LHCN-M2 (cell line): ENCODE results near the gene RPS3. TPM values are rescaled to one million over a fixed set of nuclear protein-coding genes. Genes with fewer than 3 reads are reported as not detected.

Experiments used
- DNase-seq: peaks from one replicate; pipeline ENCODE4 v3.0.0-alpha.2; 2012; ENCODE audit warnings: low read depth
- total RNA-seq: library from RNA; depleted of rRNA; stranded (reverse); fragments of >200 nt; gene quantifications from 2 replicates; pipeline ENCODE4 v1.2.3, GENCODE V29; 2014

RPS3 gene
- total RNA-seq, 1 experiment from 2014 or later = 996 TPM

- DNase-seq = peak; percentile 75
Observed at GRCh38 chr11:75413864-75414263, 14.5 kb downstream of the RPS3 start.

GRCh38 chr11:75420224-75421034 lies 21.1 kb downstream of the RPS3 start:
- no peak for DNase-seq

- DNase-seq = no peak
Observed at GRCh38 chr11:75421035-75421602, 21.8 kb downstream of the RPS3 start.

DNA sequence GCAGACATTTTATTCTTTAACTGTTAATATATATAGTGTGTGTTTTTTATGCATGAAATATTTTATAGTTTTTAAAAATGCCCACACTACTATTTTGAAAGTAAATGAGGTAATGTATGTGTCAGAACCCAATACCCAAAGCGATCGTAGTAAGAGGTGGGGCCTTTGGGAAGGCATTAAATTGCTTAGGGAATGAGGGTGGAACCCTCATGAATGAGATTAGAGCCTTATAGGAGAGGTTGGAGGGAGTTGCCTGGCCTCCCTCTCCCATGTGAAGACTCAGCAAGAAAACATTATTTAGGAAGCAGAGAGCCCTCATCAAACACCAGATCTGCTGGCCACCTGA lies 22.6 kb downstream of the RPS3 start:
- no peak for DNase-seq

GRCh38 chr11:75422248-75423231 lies 23.2 kb downstream of the RPS3 start:
- no peak for DNase-seq

DNA sequence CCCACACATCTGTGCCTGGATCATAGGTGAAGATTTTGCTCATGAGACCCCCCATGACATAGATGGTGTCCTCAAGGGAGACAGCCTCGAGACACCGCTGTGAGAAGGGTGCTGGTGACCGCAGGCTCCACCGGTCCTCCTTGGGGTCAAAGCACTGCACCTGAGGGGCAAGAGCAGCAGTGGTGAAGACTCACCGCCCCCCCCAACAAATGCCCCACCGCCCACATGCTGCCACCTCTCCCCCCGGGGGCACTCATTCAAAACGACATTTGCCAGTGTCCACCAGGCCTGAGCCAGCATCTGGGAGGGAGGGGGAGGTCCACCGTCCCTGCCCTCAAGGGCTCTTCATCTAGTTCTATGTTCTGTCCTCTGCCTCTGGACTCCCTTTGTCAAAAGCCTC lies 24.4 kb downstream of the RPS3 start:
- DNase-seq = no peak

DNA sequence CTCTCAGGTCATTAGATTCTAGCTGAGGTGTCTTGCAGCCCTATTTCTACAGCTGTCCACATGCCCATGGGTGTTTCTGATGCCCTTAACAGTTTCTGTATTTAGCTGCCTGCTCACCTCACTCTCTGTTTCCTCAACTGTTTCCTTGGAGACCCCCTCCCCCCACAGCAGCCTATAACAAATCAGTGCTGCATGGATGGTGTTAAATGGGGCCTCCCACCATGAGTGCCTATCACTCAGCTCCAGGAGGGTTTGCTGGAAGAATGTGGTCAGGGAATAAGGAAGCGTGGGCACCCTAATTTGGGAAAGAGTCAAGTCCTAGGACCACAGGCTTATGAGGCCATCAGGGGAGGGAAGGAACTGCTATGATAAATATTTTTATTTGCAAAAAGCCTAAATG lies 25.1 kb downstream of the RPS3 start:
- peak; percentile 67 for DNase-seq

- DNase-seq = no peak
Observed at GRCh38 chr11:75425422-75425821, 26.1 kb downstream of the RPS3 start.

GRCh38 chr11:75426720-75427086 lies 27.4 kb downstream of the RPS3 start:
- DNase-seq = no peak

GRCh38 chr11:75427181-75427580 lies 27.9 kb downstream of the RPS3 start:
- no peak for DNase-seq

- peak; percentile 91 for DNase-seq
Observed at GRCh38 chr11:75428281-75428724, 29.0 kb downstream of the RPS3 start.

DNA sequence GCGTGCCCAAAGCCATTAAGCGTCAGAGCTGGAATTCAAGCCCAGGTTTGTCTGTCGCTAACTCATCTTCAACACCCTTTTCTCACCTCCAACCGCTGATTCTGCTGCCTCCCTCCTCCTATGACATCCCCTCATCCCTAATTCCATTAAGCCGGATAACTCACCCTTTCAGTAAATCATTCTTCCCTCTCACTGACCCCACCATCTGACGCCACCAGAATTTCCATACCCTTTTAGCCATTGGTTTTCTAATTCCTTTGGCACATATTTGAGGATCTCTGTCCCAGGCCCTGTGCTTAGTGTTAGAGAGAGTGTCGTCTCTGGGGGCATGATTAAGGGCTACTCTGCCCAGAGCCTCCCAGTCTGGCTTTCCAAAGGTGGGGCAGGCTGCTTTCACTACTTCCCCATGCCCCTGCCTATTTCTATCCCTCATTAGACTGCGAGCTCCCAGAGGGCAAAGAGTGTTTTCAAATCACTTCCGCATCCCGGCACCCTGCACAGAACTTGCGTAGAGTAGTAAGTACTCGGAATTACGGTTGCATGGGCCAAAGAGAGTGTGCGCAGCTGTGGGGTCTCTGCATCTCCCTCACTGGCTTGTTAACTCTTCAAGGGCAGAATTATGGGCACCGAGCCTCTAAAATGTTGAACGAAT lies 29.8 kb downstream of the RPS3 start:
- no peak for DNase-seq

GRCh38 chr11:75429641-75429901 lies 30.3 kb downstream of the RPS3 start:
- DNase-seq = no peak

- peak; percentile 59 for DNase-seq
Observed at GRCh38 chr11:75429902-75430713, 30.8 kb downstream of the RPS3 start.

- DNase-seq = no peak
Observed at GRCh38 chr11:75430714-75431532, 31.6 kb downstream of the RPS3 start.

DNA sequence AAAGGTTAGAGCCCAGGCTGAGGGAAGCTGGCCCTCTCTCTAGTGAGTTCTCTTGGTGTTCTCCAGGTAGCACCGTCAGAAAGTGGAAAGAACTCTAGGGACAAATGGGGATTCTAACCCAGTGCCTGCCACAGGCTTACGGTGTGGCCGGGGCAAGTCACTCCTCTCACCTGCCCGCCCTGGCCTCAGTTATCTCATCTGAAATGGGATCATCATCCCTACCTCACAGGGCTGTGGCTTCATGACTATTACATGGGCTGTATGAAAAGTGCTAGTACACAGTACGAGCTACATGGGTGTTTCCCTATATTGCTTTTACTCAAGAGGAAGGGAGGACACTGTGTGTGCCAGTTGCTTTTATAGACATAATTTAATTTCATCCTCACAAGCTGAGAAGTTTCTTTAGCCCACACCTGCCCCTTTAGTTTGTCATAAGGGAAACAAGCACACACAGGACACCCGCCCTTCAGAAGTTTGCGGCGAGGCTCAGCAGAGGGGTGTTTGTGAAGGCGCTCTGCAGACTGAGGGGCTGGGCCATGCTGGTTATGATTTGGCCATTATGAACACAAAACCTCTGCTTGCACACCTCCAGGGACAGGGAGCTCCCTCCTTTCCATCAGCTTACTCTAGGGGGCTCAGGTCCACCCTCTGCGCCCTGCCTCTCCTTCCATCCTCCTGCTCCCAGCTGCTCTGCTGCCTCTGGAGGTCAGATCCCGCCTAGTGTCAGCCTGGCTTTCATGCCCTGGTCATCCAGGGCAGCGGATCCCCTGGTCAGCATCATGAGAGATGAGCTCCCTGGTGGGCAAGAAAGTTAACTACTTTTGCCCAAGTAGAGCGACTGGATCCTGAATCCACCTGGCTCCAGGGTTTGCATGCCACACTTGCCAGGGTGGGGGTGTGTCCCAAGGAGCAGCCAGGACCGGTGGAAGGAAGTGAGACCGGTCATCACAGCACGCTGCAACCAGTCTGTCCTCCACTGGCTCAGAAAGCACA lies 32.5 kb downstream of the RPS3 start:
- DNase-seq = peak; percentile 26

GRCh38 chr11:75432911-75433321 lies 33.6 kb downstream of the RPS3 start, which contains the start of gene KLHL35:
TSS of gene KLHL35 (minus strand) at chr11:75433203. CDS start at chr11:75430629, 2,574 bp downstream.
- no peak for DNase-seq

DNA sequence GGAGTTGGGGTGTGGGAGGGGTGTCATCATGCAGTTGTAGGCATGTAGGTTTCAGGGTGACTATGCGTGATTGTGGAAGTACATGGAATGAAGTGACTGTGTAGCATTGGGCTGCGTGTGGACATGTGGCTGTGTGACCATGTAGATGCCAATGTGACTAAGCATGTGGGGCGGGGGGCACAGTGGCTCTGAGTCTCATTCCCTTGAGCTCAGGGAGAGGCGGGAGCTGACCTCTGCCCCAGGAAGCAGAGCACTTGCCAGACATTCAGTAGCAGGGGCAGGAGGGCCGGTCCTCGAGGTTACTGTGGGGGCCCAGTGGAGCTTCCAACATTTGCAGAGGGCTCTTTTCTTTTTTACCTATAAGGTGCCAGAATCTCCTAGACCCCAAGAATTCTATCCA lies 34.1 kb downstream of the RPS3 start:
- DNase-seq = no peak

DNA sequence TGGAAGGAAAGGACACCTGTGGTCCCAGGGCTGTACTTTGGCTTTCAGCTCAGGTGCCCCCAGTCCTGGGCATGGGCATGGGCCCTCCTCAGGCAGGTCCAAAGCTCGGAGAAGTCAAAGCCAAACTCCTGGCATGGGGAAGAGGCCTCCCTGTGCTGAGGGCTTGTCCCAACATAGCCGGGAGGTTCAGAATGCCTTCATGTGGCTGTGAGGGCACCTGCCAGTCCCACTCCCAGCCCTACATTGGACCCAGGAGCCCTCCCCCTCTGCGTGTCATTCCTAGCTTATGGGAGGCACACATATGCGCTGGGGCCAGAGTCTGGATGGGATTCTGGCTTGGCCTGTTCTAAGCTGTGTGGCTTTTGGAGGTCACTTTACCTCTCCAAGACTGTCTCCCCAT lies 34.7 kb downstream of the RPS3 start:
- DNase-seq = no peak
